Stimulated activated CD8-positive, alpha-beta memory T cell treated with anti-CD3 and anti-CD28 coated beads, Interleukin-12 subunit alpha, Interleukin-12 subunit beta, amount 100 ng/mL, for 4 hours (primary cell): ENCODE data around the gene LIPE.
"Not testable (repeated sequence)": the region's sequence is repeated elsewhere in the genome, so short reads cannot be mapped to it uniquely, and the experiment has no call there.

Experiments
- DNase-seq: peaks from one replicate; pipeline ENCODE4 v3.0.0-alpha.2; 2020; ENCODE audit warnings: low read depth

Gene LIPE

GRCh38 chr19:42448306-42448705, 21.1 kb upstream of the LIPE start:
- not testable (repeated sequence) for DNase-seq

- DNase-seq = no peak
Observed at GRCh38 chr19:42445948-42446347, 18.8 kb upstream of the LIPE start.

- no peak for DNase-seq
Observed at GRCh38 chr19:42443944-42444398, 16.8 kb upstream of the LIPE start.

DNA sequence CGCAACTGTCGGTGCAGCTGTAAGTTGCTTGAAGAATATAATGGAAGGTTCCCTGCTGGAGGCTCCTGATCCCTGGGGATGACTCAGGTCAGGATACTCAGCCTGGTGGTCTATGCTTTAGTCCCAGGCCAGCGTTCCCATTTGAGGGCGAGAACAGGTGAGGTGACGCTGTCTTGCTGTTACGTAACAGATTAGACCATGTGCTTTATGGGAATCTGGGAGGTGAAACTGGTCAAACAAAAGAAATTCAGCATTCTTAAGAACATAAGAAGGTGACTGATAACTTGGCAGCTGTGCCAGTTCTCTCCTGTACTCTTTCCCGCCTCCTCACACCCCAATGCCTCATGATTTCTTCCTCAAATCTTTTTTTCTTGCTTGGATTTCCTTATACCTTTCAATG, 15.6 kb upstream of the LIPE start, which contains the start of gene CXCL17:
CXCL17 (minus strand) TSS at position 114 of the 400 bp plus-strand sequence. CDS start 114 bp downstream, outside the sequence.
- DNase-seq = no peak

- no peak for DNase-seq
Observed at GRCh38 chr19:42441049-42441445, 13.9 kb upstream of the LIPE start.

GRCh38 chr19:42440357-42441048, 13.3 kb upstream of the LIPE start:
- DNase-seq = peak; percentile 55

DNA sequence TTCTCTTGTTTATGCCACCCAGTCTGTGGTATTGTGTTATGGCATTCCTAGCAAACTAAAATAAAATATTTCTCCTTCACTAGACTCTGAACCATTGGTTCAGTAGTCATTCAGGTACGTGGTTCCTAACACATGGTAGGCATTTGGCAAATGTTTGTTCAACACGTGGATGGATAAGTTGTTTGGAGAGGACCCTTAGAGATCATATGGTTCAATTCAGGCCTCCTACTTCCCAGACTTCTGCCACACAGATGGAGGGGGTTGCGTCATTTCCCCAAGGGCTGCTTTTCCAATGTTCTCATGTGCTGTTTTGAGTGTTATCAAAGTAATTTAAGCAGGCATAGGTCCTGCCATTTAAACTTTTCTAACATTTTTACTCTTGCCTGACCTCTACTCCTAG, 8.8 kb upstream of the LIPE start:
- DNase-seq = no peak

- DNase-seq = no peak
Observed at GRCh38 chr19:42435316-42435715, 8.1 kb upstream of the LIPE start.

DNA sequence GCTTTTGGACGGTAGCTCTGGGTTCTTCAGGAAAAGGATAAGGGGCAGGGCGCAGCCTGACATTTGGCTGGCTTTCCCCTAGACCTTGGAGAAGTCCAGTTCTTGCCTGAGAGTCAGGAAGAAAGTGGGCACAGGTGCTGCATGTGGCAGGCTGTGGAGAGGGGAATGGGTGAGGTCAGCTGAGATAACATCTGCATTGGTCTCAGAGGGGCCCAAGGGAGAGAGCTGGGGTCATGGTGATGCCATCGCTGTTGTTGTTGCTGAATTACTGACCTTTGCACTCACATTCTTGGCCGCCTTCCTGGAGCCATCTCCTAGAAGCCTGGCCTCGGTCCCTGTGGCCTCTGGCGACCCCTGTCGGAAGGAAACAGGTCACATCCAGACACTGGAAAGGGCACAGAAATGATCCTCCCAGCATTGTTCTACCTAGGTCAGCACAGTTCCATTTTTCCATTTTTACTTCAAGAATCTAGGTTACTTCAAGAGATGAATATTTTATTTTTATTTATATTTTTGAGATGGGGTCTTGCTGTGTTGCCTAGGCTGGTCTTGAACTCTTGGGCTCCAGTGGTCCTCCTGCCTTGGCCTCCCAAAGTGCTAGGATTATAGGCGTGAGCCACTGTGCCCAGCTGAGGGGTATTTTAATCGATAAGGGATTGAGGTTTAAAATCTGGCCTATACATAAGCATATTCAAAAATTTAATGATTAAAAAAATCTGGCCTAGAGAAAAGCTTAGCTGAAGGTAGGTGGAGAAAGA, 6.5 kb upstream of the LIPE start:
- DNase-seq = no peak

DNA sequence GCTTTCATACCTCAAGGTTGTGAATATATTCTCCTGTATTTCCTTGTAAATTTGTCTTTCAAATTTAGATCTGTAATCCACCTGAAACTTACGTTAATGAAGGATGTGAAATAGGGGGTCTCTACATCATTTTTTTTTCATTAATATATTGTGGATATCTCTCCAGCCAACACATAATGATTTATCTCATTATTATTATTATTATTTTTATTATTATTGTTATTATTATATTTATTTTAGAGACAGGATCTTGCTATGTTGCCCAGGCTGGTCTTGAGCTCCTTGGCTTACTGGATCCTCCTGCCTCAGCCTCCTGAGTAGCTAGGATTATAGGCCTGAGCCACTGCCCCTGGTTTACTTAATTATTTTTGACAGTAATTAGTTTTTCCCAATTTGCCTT, 4.3 kb upstream of the LIPE start:
- DNase-seq = no peak

GRCh38 chr19:42428676-42429075, 1.5 kb upstream of the LIPE start:
- DNase-seq = no peak

DNA sequence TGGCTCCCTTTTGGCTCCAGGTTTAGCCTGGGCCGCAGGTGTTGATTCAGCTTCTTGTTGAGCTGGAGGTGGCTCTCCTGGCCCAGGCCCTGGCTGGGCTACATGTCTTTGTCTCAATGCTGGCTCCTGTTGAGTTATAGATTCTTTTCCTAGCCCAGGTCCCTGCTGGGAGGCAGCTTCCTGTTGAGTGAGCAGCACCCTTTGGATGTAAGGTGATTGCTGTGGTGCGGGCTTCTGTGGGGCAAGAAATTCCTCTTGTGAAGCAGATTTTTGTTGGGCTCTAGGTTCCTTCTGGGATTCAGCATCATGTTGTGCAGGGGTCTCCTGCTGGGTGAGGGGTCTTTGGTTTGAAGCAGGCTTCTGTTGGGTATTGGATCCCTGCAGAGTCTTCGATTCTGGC, 545 bp downstream of the LIPE start:
- DNase-seq = no peak

DNA sequence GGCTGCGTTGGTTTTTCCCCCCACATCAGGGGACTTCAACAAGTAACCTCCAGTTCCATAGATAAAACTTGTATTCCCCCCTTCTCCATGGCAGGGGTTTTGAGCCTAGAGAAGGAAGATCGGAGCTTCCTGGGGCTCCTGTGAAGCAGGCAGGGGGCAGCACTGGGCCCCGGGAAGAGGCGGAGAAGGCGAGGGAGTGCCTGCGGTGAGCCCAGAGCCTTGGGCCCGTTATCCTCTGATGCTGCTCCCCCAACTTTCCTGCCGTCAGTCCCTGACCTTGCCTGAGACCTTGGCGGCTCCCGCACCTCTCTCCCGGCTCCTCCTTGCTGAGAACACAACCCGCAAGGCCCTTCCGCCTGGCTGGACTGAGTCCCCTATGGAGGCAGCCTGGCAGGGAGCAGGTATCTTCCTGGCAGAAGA, 2.5 kb downstream of the LIPE start:
- DNase-seq = no peak

GRCh38 chr19:42424345-42424707, 2.9 kb downstream of the LIPE start:
- no peak for DNase-seq

DNA sequence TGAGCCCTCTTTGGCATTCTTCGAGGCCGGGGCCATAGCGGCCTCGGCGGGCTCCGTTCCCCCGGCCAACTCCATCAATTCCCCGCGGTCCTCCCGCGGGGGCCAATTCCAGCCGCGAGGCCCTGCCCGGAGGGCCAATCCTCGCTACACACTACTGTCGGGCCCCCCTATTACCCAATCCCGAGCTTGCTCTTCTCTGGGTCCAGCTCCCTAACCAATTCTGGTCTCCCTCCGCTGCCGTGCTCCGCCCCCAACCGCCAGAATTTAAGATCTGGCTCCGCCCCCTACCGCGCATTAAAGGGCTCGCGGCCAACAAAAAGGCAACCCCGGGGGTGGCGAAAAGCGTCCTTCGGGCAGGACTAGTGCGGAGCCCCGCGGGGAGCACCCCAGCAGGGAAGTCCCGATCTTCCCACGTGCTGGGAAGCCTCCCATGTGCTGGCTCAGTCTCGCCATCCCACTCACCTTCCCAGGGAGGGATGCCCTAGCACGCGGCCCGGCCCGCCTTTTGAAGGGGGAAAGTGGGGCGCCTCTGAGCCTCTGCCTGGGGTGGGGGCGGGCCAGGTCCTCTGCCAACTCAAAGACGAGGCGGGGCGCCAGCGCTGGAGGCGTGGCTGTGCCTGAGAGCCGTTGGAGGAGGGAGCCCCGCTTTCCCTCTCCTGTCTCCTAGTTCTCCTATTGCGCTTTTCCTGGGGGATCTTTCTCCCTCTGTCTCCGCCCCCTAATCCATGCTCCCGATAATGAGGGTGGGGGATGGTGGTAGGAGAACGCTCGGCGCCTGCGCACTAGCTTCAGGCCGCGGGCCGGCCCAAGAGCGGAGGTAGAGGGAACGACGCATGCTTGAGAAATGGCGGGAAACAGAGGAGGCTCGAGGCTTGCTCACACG, 3.5 kb downstream of the LIPE start:
- peak; percentile 89 for DNase-seq

DNA sequence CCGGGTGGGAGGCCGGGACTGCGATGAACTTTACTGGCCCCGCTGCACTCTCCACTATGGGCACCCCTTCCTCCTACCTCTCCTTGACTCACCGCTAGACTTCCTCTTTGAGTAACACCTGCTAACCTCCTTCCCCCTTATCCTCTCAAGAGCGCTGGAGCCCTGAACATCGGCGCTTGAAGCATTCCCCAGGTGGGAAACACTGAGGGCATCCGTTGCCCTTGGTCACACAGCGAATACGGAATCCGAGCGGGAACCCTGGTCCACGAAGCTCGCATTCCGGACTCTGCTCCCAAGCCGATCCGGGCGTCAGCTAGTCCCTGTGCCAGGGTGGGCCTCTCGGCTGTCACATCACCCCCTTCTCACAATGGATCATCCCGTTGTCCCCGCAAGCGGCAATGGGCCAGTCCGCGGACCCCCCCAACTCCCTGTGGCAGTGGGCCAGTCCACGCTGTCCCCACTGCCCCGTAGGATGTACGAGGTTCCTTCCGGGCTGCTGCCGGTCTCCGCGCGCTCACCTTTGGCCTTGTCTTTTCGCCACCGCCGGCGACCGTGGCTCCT, 4.2 kb downstream of the LIPE start:
- DNase-seq = peak; percentile 24

DNA sequence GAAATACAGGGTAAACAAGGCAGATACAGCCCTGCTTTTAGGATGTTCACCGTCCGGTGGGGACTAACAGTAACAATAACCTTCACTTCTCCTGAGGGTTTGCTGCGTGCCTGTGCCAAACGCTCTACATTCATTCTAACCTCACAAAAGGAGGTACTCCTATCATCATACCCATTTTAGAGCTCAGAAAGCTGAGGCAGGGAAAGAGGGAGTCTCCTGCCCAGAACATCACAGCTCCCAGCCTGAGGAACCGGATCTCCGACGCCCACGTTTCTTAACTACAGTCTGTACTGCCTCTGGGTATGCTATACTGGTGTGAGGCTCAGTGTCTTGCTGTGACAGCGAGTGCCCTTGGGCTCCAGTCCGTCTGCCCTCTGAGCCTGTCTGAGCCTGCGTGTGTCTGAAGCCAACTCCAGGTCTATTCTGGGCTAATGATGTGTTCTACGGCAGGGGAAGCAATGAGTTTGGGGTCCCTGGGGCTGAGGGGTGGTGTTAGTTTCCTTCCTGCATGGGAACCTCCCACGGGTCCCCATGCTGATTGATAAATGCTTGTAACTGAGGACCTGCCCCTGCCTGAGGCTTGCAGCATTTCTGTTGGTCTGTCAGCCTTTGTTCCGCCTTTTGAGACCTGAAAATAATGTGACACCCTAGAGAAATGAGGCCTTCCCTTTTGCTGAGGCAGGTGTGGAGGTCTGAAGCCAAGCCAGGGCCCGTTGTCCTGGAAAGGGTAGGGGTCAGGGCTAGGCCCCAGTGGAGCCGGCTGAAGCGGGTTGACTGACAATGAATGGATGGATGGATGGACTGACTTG, 4.9 kb downstream of the LIPE start:
- no peak for DNase-seq

GRCh38 chr19:42421591-42422031, 5.6 kb downstream of the LIPE start:
- DNase-seq = no peak

- no peak for DNase-seq
Observed at GRCh38 chr19:42421101-42421500, 6.1 kb downstream of the LIPE start.

DNA sequence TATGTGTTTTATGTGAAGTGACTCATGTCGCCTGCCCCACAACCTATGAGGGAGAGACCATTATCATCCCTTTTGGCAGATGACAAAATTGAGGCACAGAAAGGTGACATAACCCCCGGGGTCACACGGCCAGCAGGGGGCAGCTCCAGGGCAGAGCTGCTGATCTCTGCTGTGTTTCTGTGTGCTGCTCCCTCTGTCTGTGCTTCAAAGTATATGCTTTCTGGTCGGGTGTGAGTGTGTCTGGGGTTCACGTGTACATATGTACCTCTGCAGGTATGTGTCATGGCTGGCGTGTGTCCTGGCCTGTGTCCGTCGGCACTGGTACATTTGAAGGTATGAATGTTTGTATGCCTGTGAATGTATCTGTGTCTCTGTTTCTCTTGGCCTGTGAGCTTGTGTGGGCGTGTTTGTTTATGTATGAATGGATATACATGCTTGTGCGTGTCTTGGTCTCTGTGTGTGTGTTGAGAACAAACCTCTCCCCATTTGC, 7.1 kb downstream of the LIPE start:
- DNase-seq = peak; percentile 42

GRCh38 chr19:42419309-42419708, 7.9 kb downstream of the LIPE start:
- DNase-seq = no peak
